GM23338 (cell line): Measurements from ENCODE around the gene ASPDH. TPM values are rescaled to one million over a fixed set of nuclear protein-coding genes. Genes with fewer than 3 reads are reported as not detected.

Experiments used
- ATAC-seq: fragments of 200-7000 bp; cut with Tn5 transposase; 3 replicates; pipeline ENCODE4 v1.9.1; 2020
- DNase-seq: peaks from one replicate; pipeline ENCODE4 v3.0.0-alpha.2; 2015; ENCODE audit warnings: low spot score
- H2AFZ ChIP-seq: fragments of 200-600 bp; sonication (generic); 2 replicates; pipeline ENCODE4 v1.8.0; 2016; ENCODE audit warnings: antibody characterized with exemption, mild to moderate bottlenecking, moderate library complexity
- H3F3A ChIP-seq: fragments of 200-600 bp; sonication (generic); replicated peaks from 2 replicates; pipeline ENCODE4 v1.8.0; 2017; ENCODE audit warnings: antibody characterized with exemption, mixed run types, low read depth
- H3K27ac ChIP-seq: fragments of 200-600 bp; sonication (generic); 2 replicates; pipeline ENCODE4 v1.6.1; 2016; ENCODE audit warnings: low read depth
- H3K27me3 ChIP-seq: fragments of 200-600 bp; sonication (generic); 2 replicates; pipeline ENCODE4 v1.8.0; 2016; ENCODE audit warnings: mild to moderate bottlenecking, mixed run types, moderate library complexity; ENCODE audit not compliant: insufficient read depth
- H3K36me3 ChIP-seq: fragments of 200-600 bp; sonication (generic); 2 replicates; pipeline ENCODE4 v1.8.0; 2016; ENCODE audit warnings: mild to moderate bottlenecking; ENCODE audit not compliant: insufficient read depth
- H3K4me1 ChIP-seq: fragments of 200-600 bp; sonication (generic); 2 replicates; pipeline ENCODE4 v1.8.0; 2016; ENCODE audit warnings: mild to moderate bottlenecking, moderate library complexity; ENCODE audit not compliant: insufficient read depth
- H3K4me2 ChIP-seq: fragments of 200-600 bp; sonication (generic); 2 replicates; pipeline ENCODE4 v1.7.1; 2017; ENCODE audit warnings: mixed run types
- H3K4me3 ChIP-seq: fragments of 200-600 bp; sonication (generic); 2 replicates; pipeline ENCODE4 v1.6.1; 2016; ENCODE audit warnings: mixed run types
- H3K79me2 ChIP-seq: fragments of 200-600 bp; sonication (generic); replicated peaks from 2 replicates; pipeline ENCODE4 v1.8.0; 2017; ENCODE audit warnings: mild to moderate bottlenecking; ENCODE audit not compliant: insufficient read depth
- H3K9me2 ChIP-seq: fragments of 200-600 bp; sonication (generic); 2 replicates; pipeline ENCODE4 v1.8.0; 2017; ENCODE audit not compliant: insufficient read depth
- H4K20me1 ChIP-seq: fragments of 200-600 bp; sonication (generic); replicated peaks from 2 replicates; pipeline ENCODE4 v1.8.0; 2017; ENCODE audit warnings: mild to moderate bottlenecking; ENCODE audit not compliant: insufficient read depth
- H3K27ac Mint-ChIP-seq: 2 replicates; pipeline ENCODE4 v1.8.0; 2020; ENCODE audit warnings: inconsistent platforms, mild to moderate bottlenecking, moderate library complexity, mixed read lengths
- H3K27me3 Mint-ChIP-seq: 3 replicates; pipeline ENCODE4 v1.8.0; 2022; ENCODE audit warnings: low read depth, mild to moderate bottlenecking, moderate library complexity, mixed read lengths, inconsistent platforms; ENCODE audit not compliant: insufficient read depth, poor library complexity
- H3K36me3 Mint-ChIP-seq: 3 replicates; pipeline ENCODE4 v1.8.0; 2021; ENCODE audit warnings: low read depth, mild to moderate bottlenecking, inconsistent platforms, moderate library complexity, mixed read lengths
- H3K4me1 Mint-ChIP-seq: 3 replicates; pipeline ENCODE4 v1.8.0; 2020; ENCODE audit warnings: mild to moderate bottlenecking, inconsistent platforms, mixed read lengths
- H3K4me3 Mint-ChIP-seq: 3 replicates; pipeline ENCODE4 v1.8.0; 2021; ENCODE audit warnings: moderate library complexity, mild to moderate bottlenecking, inconsistent platforms, mixed read lengths
- H3K9me3 Mint-ChIP-seq: 3 replicates; pipeline ENCODE4 v1.8.0; 2020; ENCODE audit warnings: moderate library complexity, mild to moderate bottlenecking, inconsistent platforms, mixed read lengths
- CREB1 ChIP-seq: fragments of 250-450 bp; sonication (Bioruptor Pico); IDR thresholded peaks from 2 replicates; pipeline ENCODE4 v1.5.0; 2020; ENCODE audit warnings: low read depth, mild to moderate bottlenecking, moderate library complexity
- EZH2phosphoT487 ChIP-seq: fragments of 200-600 bp; sonication (generic); IDR thresholded peaks from one replicate; pipeline ENCODE4 v1.8.1; 2018; ENCODE audit warnings: antibody characterized with exemption; ENCODE audit not compliant: unreplicated experiment
- JUNB ChIP-seq: IDR thresholded peaks from one replicate; pipeline ENCODE4 v1.6.1; 2016; ENCODE audit warnings: antibody characterized with exemption; ENCODE audit not compliant: unreplicated experiment
- REST ChIP-seq: IDR thresholded peaks from one replicate; pipeline ENCODE4 v1.6.1; 2018; ENCODE audit warnings: antibody characterized with exemption; ENCODE audit not compliant: unreplicated experiment
- STAT1 ChIP-seq: IDR thresholded peaks from one replicate; pipeline ENCODE4 v1.6.1; 2016; ENCODE audit warnings: antibody characterized with exemption; ENCODE audit not compliant: unreplicated experiment
- ZNF331 ChIP-seq: fragments of 250-450 bp; sonication (Bioruptor Pico); IDR thresholded peaks from 2 replicates; pipeline ENCODE4 v1.5.0; 2020; ENCODE audit warnings: low read depth, mild to moderate bottlenecking, moderate library complexity
- ZNF462 ChIP-seq: fragments of 250-450 bp; sonication (Bioruptor Pico); IDR thresholded peaks from 2 replicates; pipeline ENCODE4 v1.5.0; 2020; ENCODE audit warnings: mild to moderate bottlenecking, moderate library complexity
- polyA plus RNA-seq: library from polyadenylated mRNA; unstranded; fragments of >200 nt; fragmentation: Nextera tagmentation; extraction: Ambion mirVana; gene quantifications from 2 replicates; pipeline ENCODE4 v1.2.1, GENCODE V29; 2016
- total RNA-seq: library from RNA; depleted of rRNA; stranded (reverse); fragments of >200 nt; shearing (Covaris generic); gene quantifications from 2 replicates; pipeline ENCODE4 v1.2.3, GENCODE V29; 2014
- TF ChIP-seq, protein P1 (sequence below), 2 experiments: fragments of 200-600 bp in 1 of 2; sonication (generic) in 1 of 2; conservative IDR thresholded peaks; 2 replicates each; pipeline versions ENCODE4 v1.5.1 to v1.6.1; 2016 to 2017; ENCODE audit warnings: antibody characterized with exemption in 2 of 2, low read depth in 2 of 2, mild to moderate bottlenecking in 2 of 2, moderate library complexity in 1 of 2

The ASPDH gene
- total and polyA plus RNA-seq, 2 experiments from 2014 or later: not detected

DNA sequence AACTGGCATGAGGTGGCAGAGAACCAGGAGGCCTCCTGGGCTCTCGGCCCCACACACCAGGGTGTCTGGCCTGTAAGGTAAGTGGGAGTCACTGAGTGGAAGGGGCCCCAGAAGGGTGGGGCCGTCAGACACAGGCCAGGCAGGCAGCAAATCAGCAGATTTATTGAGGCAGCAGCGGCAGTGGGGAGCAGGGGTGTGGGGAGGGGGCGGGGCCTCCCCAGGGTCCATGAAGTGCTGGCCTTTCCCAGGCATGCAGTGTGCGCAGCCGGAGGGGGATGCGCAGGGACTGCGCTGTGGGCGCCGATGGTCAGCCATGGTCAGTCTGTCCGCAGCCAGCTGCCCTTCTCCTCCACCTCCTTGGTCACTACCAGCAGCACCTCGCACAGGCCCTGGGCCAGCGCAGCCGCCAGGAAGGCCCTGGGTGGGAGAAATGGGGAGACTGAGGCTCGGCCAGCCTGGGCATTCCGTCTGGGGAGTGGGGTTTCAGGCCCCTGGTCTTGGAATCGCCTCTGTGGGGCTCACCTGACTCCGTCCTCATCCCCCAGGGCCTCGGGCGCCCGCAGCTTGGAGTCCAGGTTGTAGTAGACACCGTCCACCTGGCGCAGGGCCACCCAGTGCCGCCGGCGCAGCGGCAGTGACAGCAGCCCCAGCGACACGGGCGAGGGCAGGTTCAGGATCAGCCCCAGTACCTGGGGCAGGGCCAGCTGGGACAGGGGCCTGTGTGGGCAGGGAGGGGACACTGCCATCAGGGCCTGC lies 7.7 kb downstream of the ASPDH start (continued):
- TF ChIP-seq ZNF462 (CRISPR knock-in tag) (no peak), JUNB (no peak), CREB1 (no peak)

DNA sequence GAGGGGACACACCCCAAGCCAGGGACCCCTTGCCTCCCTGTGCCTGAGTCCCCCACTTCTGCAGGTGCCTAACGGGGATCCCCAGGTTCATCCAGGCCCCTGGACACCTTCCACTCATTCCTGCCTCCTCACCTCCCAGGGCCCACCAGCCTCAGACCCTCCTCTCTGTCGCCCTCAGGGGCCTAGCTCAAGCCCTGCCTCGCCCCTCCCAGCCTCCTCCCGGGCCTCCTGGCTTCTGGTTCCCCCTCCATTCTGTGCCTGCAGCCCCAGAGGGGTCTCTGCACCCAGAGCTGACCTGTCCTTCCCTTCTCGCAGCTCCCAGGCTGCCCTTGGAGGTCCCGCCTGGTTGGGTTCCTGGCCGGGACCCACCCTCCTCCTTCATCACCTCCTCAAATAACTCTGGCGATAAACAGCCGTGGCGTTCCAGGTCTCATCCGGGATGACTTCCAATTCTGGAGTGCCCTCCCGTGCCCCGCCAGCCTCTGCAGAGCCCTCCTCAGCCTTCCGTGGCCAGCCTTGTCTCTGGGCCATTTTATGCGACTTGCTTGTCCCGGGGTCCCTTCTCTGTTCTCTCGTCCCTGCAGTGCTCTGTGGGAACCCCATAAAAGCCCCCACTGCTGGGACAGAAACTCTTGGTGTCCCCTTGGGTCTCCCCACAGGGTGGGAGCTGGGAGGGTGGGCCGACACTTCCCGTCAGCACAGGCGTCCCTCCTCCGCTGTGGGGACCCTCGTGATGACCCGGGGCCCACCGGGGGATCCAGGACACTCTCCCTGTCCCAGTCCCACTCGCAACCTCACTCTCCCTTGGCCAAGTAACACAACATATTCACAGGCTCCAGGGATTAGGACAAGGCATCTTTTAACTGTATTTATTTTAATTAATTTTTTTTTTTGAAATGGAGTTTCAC lies 11.9 kb downstream of the ASPDH start:
- no peaks in the 10 kb centered on the region for H3K4me1 Mint-ChIP-seq
- H4K20me1 ChIP-seq: no peaks in the 10 kb centered on the region
- H3K4me1 ChIP-seq: peaks cover 7% of the 10 kb centered on the region; the same call in 1 of the 2 replicates
- no peak overlapping the region for H3K4me3 ChIP-seq
- peaks cover 12% of the 10 kb centered on the region for H3K36me3 Mint-ChIP-seq
- H3K9me2 ChIP-seq: no peaks in the 10 kb centered on the region
- H3K27me3 Mint-ChIP-seq: peaks cover 7% of the 10 kb centered on the region
- no peak overlapping the region for H2AFZ ChIP-seq
- DNase-seq (no peak), ATAC-seq (no peak)
- no peak overlapping the region for H3K4me2 ChIP-seq
- peaks cover 38% of the 10 kb centered on the region for H3K27me3 ChIP-seq
- H3F3A ChIP-seq: no peaks in the 10 kb centered on the region
- no peaks in the 10 kb centered on the region for H3K79me2 ChIP-seq
- H3K9me3 Mint-ChIP-seq: peaks cover 59% of the 10 kb centered on the region
- no peaks in the 10 kb centered on the region for H3K36me3 ChIP-seq
- H3K27ac Mint-ChIP-seq: no peak overlapping the region
- H3K4me3 Mint-ChIP-seq: no peak overlapping the region
- no peak overlapping the region for H3K27ac ChIP-seq
- TF ChIP-seq, protein P1, sequence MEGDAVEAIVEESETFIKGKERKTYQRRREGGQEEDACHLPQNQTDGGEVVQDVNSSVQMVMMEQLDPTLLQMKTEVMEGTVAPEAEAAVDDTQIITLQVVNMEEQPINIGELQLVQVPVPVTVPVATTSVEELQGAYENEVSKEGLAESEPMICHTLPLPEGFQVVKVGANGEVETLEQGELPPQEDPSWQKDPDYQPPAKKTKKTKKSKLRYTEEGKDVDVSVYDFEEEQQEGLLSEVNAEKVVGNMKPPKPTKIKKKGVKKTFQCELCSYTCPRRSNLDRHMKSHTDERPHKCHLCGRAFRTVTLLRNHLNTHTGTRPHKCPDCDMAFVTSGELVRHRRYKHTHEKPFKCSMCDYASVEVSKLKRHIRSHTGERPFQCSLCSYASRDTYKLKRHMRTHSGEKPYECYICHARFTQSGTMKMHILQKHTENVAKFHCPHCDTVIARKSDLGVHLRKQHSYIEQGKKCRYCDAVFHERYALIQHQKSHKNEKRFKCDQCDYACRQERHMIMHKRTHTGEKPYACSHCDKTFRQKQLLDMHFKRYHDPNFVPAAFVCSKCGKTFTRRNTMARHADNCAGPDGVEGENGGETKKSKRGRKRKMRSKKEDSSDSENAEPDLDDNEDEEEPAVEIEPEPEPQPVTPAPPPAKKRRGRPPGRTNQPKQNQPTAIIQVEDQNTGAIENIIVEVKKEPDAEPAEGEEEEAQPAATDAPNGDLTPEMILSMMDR (conservative IDR thresholded peaks at IDR 0.05; ENCODE audit: low read depth in 2 of 2): no peak
- TF ChIP-seq STAT1: no peak
- TF ChIP-seq CREB1: no peak
- no peak for TF ChIP-seq REST
- no peak for TF ChIP-seq EZH2phosphoT487
- no peak for TF ChIP-seq ZNF331
